Stimulated activated CD8-positive, alpha-beta memory T cell treated with anti-CD3 and anti-CD28 coated beads, Interleukin-7, amount 100 ng/mL, for 48 hours (primary cell): ENCODE data around the gene MN1.

Experiments
- DNase-seq, 2 donors: peaks; one replicate each; pipeline ENCODE4 v3.0.0-alpha.2; 2020; ENCODE audit warnings: low read depth in 1 of 2; ENCODE audit errors: extremely low read depth in 1 of 2

Gene MN1

DNA sequence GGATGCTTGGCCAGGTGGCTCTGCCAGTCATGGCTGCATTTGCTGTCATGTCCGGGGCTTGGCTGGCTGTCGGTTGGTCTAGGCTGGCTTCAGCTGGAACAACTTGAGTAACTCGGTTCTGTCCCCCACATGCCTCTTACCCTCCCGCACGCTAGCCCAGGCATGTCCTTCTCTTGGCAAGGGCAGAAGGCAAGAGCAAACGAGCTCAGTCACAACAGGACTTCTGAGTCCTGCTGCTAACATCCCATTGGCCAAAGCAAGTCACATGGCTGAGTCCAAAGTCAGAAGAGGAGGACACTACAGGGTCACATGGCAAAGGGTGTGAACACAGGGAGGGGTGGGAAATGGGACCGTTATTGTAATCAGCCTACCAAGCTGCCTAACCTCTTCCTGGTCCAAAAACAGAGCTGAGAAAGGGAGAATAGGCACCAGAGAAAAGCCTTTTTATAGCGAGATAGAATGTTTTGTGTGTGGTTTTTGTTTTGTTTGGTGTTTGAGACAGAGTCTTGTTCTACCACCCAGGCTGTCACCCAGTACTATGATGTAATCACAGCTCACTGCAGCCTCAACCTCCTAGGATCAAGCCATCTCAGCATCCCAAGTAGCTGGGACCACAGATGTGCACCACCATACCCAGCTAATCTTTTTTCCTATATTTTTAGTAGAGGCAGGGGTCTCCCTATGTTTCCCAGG, 81.9 kb downstream of the MN1 start:
- no peak for DNase-seq

DNA sequence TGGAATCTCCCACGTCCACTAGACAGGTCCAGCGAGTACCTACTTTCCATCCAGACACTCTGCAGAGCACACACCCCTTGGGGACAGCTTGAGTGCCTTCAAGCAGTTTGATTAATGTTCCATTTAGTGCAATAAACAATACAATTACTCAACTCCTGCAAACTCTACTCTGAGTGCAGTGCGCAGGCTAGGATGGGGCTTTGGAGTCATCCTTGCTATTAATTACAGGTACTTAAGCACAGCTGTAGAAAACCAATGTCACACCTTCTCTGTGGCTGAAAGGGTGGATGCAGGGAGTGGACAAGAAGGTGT, 82.6 kb downstream of the MN1 start:
- no peak for DNase-seq

DNA sequence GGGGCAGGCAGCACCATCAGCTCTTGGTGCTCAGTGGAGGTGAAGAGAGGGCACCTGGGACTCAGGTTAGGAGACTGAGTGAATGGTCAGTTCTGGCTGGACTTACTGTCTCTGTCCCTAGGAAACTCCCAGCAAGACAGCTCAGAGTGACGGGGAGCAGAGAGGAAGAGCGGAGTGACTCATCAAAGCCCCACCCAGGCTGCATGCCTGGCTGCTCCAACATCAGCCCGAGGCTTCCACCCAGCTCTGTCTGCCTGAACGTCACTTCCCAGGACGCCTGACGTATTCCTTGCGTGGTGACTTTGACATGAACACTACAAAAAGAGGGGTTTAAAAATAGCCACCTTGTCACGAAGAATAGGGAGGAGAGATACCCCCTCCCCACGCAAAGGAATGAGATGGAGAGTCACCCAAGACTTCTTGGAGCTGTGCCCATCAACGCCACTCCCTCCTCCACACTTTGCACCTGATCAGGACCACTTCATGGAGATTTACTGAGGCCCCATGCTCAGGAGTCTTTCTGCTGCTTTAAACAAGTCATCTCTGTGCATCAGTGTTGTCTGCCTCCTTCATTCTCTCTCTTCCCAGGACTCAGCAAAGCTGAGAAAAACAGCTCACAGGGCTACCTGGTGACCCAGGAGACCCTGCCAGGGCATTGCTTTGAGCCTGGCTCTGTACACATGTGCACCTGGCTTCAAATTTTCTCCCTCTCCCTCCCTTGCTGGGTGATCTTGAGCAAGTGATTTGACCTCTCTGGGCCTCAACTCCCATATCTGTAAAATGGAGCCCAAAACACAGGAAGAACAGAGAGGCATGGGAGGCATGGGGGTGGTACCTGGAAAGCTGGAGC, 83.1 kb downstream of the MN1 start:
- DNase-seq = no peak

DNA sequence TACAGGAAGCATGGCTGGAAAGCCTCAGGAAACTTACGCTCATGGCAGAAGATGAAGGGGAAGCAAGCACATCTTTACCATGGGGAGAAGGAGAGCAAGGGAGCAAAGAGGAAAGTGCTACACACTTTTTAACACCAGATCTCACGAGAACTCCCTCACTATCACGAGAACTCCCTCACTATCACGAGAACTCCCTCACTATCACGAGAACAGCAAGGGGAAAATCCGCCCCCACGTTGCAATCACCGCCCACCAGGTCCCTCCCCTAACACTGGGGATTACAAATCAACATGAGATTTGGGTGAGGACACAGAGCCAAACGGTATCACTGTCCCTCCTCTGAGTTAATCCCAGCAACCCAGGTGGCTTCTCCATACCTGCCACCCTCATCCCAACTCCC, 84.5 kb downstream of the MN1 start:
- no peak for DNase-seq

DNA sequence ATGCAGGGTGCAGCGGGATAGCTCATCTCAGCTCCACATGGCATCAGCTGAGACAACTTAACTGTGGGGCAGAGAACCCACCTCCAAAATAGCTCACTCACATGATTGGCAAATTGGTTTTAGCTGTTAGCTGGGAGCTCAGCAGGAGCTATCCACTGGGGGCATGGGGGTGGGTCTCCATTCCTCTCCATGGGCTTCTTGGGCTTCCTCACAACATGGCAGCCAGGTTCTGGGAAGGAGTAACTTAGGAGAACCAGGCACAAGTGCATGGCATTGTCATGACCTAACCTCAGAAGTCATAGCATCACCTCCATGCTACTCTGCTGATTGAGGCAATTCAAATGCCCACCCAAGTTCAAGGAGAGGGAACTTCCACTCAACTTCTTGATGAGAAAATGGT, 85.5 kb downstream of the MN1 start:
- no peak for DNase-seq

DNA sequence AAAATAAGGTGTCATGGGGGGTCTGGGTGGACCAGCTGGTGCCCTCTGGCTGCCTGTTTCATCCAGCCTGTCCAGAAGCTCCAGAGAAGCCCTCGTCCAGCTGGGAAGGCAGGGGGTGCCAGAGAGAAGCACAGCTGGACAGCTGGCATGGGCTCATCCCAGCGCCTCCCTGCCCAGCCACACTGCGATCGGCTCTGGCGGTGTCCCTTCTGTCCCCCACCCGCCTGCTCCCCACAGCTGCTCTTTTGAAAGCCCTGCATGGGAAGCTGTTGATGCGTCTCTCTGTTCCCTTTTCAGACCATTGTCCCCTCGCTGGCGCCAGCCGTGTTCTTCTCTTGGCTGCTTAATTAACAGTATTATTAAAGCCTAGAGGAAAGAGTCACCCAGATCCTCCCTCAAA, 86.5 kb downstream of the MN1 start:
- DNase-seq = no peak

DNA sequence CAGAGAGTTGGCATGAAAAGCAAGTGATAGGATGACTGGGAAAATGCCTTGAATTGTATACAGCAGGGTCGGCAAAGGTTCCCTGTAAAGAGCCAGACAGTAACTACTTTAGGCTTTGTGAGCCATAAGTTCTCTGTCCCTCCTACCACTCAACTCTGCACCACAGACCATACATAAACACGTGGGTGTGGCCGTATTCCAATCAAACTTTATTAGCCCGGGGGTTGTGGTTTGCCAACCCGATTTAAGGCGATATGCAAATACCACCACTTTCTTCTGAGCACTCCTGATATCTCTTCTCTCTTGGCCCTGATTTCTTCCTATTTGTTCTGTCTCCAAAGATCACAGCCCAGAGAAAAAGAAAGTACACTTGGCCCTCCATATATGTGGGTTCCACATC, 87.5 kb downstream of the MN1 start:
- DNase-seq = no peak

DNA sequence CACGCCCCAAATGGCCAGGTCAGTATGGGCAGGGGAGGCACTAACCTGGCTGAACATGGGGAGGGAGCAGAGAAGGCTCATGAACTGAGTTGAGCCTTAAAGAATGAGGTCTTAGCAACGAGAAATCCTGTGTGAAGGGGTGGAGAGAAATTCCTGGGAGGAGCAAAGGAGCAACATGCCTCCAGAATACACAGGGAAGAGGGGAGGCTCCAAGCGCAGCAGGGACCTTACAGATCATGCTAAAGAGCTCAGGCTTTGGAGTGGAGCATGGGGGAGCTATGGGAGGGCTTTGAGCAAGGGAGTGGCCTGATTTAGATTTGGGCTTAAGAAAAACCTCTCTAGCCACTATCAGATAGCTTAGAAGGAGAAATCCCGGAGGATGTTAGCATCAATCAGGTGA, 88.1 kb downstream of the MN1 start:
- no peak for DNase-seq

DNA sequence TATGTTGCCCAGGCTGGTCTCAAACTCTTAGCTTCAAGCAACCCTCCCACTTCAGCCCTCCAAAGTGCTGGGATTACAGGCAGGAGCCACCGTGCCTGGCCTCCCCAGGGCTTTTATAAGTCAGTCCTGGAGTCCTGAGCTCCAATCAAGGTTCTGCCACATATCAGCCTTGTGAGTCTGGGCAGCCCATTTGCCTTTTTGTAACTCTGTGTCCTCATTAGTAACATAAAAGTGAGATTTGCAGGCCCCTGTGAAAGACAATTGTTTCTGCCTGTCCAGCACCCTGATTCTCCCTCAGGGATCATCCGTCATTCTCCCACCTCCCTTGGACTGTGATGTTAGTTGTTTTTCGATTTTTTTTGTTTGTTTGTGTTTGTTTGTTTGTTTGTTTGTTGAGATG, 89.8 kb downstream of the MN1 start:
- no peak for DNase-seq

DNA sequence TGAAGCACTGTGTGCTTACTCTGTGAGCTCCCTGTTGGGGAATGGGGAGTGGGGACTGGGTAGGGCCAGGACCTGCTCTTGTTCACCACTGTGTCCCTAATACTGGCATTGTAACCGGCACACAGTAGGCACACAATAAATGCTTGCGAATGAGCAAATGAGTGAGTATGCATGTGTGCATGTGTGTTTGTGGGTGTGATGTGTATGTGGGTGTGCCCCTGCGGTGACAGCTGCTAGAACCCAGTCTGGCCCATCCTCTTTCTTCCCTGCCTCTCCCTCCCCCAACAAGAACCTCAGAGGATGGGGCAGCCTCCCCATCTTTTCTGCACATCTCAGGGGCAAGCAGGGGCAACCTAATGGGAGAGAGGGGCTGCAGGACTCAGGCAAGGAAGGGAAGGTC, 90.5 kb downstream of the MN1 start:
- DNase-seq = no peak

DNA sequence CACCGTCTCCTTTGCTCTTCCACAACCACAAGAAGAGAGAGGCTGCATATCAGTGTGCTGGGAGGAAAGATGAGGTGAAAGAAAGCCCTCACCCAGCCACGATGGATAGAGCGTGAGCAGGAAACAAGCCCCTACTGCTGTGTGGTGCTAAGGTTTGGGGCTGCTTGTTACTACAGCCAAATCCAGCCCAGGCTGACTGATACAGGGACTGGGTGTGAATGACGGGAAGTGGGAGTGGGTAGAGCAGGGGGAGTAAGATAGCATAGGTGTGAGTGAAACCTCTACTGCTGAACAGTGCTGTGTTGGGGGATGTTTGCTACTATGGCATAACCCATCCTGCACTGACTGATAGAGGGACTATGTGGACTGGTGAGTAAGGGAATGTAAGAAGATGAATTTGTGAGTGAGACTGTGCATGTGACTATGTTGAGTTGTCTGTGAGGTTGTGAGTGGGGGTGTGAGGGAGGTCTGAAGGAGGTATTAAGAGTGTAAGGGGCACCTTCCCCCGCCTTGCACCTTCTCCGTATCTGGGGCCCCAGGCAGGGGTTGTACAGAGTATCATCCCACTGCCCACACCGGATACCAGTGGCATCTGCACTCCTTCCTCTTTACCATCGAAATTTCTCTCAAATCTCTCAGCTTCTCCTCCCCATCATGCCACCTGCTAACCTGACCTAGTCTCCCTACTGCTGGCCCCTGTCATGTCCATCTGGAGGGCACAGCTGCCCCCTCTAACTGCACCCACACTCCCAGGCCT, 91.5 kb downstream of the MN1 start:
- DNase-seq = no peak

DNA sequence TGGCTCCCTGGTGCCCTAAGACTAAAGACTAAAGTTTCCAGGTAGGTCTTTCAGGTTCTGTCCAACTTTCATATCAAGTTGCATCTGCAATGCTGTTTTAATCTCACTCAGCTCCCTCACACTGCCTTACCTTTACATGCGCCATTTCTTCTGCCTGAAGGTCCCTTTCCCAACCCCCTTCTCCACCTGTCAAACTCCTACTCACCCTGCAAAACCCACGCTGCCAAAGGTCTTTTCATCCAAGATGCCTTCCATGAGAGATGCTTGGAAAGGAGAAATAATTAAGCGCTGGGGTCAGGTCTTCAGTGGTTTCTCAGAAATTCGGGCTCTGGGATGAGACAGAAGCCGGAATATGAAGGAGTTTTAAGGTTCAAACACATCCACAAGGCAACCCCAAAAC, 95.1 kb downstream of the MN1 start:
- DNase-seq = no peak

DNA sequence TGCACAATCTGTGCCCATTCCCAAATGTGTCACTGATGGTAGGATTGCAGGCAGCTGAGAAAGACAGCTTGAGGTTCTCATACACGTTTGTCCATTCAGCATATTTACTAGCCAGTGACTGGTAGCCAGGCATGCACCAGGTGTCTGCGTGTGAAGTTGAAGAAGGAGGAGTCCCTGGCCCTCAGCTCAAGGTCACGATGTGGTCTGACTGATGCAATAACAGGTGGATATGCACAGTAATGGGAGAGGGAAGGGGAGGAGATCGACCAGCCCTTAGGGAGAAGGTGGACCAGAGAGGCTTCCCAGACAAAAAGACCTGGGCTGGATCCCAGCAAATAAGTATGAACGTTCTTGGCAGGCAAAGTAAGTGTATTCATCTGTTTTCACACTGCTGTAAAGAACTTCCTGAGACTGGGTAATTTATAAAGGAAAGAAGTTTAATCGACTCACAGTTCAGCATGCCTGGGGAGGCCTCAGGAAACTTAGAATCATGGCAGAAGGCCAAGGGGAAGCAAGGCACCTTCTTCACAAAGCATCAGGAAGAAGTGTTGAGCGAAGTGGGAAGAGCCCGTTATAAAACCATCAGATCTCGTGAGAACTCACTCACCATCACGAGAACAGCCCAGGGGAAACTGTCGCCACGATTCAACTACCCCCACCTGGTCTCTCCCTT, 96.0 kb downstream of the MN1 start:
- no peak for DNase-seq

DNA sequence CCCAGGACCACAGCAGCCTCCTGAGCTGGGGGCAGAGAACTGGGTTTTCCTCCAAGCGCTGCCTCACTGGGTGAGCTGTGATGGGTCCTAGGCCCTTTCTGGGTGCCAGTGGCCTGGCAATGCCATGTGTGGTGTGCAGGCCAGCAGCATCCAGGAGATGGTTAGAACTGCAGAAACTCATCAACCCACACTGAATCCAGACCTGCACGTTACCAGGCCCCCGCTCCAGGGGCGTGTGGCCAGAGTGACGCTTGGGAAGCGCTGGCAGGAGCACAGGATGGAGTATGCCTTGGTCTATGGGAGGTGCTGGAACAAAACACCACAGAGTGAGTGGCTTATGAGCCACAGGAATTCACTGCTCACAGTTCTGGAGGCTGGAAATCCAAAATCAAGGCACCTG, 97.0 kb downstream of the MN1 start:
- DNase-seq = no peak

DNA sequence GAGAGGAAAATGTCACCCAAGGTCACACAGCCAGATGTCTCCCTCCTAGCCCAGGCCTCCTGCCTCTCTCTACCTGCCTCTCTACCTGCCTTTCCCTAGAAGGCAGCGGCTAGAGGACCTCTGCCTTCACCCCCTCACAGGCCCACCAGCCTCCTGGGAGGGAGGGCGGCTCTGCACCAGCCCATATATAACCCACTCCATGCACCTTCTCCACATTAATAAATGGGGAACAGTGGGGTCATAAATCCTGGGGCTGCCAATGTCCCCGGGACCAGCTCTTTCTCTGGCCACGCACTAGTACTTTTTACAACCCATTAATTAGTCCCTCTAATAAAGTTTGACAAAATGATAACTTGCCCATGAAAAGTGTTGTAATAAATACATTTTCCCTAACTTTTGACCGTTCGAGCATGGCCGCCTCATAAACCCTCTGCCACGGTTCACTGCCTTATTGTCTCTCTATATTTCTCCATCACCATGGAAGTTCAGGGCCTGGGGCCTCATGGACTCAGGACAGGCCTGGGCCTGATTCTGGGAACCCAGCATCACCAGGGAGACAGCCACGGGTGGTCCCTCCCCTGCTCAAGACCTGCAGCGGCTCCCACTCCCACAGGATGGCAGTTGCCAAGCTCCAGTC, 102.1 kb downstream of the MN1 start:
- DNase-seq = no peak

DNA sequence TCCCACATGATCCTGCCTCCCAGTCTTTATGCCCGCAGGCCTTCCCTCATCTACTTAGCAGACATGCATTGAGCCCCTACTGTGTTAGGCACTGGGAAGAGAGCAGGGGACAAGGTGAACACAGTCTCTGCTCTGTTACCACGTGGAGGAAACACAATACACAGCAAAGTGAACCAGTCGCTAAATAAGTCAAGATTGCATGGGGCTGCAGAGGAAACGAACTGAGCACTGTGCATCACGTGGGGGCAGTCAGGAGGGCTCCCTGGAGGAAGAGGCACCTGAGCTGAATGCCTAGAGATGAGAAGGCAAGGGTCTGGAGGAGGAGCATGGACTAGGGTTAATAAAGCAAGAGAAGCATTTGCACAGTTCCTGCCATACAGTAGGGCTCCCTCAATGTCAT, 102.7 kb downstream of the MN1 start:
- DNase-seq = no peak
